ENCODE measurements around the gene ADGRL2.

The ADGRL2 gene

DNA sequence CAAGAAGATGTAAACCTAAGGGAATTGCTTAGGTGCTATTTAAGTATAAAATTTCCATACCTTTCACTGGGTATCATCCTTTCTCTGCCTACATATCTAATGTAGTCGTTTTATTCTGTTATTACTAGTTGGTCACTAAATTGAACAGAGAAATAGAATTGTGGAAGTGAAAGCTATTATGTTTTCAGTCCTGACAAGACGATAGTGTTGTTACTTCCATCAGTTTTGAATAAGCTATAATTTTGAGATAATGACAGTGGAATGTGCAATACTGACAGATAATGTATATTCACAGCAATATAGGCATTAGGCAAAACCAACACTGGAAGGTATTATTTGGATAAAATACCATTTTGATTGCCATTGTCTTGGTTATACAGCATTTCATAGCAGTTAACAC, 181.8 kb downstream of the ADGRL2 start:
- DNase-seq (ENCODE audit: low spot score) = no peak

- no peak for DNase-seq (ENCODE audit: low spot score)
These were observed 188.8 kb downstream of the ADGRL2 start for GRCh38 chr1:81989524-81989923.

DNA sequence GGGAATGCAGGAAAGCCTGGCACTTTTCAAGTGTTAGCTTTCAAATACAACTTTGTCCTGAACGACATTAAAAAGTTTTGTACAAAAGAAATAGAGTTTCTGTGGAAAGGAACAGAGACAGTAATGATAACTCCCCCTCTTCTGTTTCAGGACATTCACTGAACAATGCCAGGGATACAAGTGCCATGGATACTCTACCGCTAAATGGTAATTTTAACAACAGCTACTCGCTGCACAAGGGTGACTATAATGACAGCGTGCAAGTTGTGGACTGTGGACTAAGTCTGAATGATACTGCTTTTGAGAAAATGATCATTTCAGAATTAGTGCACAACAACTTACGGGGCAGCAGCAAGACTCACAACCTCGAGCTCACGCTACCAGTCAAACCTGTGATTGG, 189.5 kb downstream of the ADGRL2 start:
- no peak for DNase-seq (ENCODE audit: low spot score)

GRCh38 chr1:81998165-81998564, 197.4 kb downstream of the ADGRL2 start:
- DNase-seq (ENCODE audit: low spot score) = no peak

DNA sequence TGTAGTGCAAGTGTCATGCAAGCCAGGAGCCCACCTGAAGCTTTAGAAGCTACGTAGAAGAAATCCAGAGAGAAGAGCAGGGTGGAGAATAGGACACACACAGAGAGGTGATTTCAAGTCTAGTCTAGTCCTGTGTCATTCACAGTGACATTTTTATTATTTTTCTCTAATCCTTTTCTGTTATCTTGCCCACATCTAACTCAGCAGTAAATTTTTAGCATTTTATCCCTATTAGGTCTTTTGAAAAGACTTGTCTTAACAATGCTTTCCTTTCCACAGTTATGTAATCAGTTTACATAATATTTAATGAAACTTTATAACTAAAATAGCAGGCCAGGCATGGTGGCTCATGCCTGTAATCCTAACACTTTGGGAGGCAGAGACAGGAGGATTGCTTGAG, 198.6 kb downstream of the ADGRL2 start:
- DNase-seq (ENCODE audit: low spot score) = no peak

DNA sequence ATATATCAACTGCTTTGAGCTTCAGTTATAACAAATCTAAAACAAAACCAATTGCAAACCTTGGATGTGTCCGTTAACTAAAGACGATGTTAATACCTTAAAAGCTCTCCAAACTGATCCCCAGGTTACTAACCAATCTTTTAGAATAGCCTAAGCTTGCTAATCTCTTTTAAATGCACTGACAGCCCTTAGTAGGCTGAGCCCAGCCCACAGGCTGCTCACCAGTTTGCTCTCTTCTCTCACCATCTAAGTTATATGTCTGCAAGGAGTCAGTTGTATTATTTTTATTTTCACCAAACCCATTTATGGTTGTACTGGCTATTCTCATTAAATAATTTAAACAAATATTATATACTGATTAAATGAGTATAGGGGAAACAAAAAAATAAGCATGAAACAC, 199.5 kb downstream of the ADGRL2 start:
- DNase-seq (ENCODE audit: low spot score) = no peak

DNA sequence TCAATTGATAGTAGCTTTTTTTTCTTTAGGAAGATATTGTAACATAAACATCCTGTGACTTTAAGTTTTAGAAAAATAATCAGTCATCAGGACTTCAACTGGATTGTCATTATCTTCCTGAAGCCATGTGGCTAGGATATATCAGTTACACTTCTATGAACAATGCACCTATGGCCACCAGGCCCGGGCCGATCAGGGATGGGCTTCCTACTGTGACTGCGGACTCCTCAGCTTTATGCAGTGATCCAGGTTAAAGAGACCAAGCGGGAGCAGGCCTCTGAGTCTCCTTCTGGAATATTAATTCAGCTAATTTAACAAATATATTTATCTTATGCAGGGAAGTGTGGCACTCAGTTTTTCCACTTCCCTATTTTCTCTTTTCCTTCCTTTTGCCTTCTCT, 200.6 kb downstream of the ADGRL2 start:
- DNase-seq (ENCODE audit: low spot score) = no peak

DNA sequence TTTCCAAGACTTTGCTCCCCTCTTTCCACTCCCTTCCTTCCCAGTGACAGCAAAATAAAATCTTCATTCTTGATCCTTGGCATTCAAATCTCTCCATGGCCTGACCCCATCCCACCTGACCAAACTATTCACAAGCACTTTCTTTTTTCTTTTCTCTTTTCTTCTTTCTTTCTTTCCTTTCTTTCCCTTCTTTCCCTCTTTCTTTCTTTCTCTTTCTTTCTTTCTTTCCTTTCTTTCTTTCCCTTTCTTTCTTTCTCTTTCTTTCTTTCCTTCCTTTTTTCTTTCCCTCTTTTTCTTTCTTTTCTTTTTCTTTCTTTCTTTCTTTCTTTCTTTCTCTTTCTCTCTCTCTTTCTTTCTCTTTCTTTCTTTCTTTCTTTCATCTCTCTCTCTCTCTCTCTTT, 207.1 kb downstream of the ADGRL2 start:
- DNase-seq (ENCODE audit: low spot score) = no peak

GRCh38 chr1:82013702-82014101, 213.0 kb downstream of the ADGRL2 start:
- no peak for DNase-seq (ENCODE audit: low spot score)

DNA sequence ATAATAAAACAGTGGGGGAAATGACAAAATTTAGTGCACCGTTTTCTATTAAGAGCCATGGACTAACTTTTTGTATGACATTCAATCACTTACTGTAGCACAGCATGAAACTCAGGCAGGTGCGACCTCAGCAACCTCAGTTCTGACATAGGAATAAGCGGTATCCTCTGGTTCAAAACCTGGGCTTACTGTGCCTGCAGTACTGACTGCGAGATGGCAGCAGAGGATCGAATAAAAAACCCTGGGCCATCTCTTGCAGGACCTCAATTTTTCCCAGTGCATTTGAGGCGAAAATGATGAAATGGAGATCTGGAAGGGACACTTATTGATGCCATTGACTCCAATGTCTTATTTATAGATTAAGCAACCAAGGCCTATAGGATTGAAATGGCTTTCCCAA, 214.7 kb downstream of the ADGRL2 start:
- DNase-seq (ENCODE audit: low spot score) = no peak

DNA sequence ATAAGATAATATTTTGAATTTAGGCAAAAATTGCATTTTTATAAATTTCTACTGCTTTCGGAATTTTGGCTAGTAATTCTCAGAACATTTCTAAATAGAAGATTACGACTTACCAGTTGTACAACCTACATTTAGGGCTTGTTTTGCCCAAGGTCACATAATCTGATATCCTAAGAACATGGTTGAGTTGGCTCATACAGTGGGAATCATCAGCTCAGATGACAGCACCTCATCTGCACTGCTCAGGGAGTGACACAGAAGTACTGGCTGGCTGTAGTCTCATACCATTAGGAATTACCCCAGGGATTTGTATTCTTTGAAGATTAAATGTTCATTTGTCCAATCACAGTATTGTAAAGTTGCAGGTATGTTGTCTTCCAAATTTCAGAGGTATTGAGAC, 217.6 kb downstream of the ADGRL2 start:
- no peak for DNase-seq (ENCODE audit: low spot score)

DNA sequence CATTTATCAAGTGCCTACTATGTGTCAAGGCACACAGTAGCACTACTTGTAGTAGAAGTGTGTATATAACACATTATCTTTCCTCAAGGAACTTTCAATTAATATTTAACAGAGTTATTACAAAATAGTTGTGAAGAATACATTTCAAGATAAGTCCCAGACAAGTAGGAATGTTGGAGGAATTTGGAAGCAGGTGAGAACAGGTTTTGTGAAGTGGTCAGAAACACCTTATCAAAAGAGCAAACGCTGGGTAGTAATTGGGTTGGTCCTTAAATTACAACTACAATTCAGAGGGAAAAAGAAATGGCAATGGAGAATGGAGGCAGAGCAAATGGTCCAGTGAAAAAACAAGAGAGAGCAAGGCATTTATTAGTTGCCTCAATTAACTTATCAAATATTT, 218.8 kb downstream of the ADGRL2 start:
- DNase-seq (ENCODE audit: low spot score) = no peak

GRCh38 chr1:82030830-82031229, 230.1 kb downstream of the ADGRL2 start:
- no peak for DNase-seq (ENCODE audit: low spot score)

- DNase-seq (ENCODE audit: low spot score) = no peak
These were observed 231.3 kb downstream of the ADGRL2 start for GRCh38 chr1:82032068-82032467.

DNA sequence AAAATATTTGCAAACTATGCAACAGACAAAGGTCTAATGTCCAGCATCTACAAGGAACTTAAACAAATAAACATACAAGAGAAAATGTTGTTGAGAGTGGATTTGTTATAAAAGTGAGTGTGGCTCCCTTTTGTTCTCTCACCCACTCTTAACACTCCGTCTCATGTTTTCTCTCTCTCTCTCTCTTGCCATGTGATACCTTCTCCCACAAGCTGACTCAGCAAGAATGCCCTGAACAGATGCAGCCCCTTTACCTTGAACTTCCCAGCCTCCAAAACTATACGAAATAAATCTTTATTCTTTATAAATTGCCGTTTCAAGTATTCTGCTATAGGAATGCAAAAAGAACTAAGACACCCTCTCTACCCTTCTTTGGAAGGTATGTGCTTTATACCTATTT, 234.1 kb downstream of the ADGRL2 start:
- no peak for DNase-seq (ENCODE audit: low spot score)
